GM19239 (cell line): ENCODE measurements around the gene ICAM2.
"Not testable (repeated sequence)": the region's sequence is repeated elsewhere in the genome, so short reads cannot be mapped to it uniquely, and the experiment has no call there.

Experiments used
- DNase-seq: peaks from one replicate; pipeline ENCODE4 v3.0.0; 2011; ENCODE audit warnings: low spot score; ENCODE audit not compliant: insufficient read length
- FAIRE-seq: peaks from 2 replicates; lab custom pipeline; 2011; peaks lifted over from hg19 to GRCh38; lab: Jason Lieb, UNC

Gene ICAM2

DNA sequence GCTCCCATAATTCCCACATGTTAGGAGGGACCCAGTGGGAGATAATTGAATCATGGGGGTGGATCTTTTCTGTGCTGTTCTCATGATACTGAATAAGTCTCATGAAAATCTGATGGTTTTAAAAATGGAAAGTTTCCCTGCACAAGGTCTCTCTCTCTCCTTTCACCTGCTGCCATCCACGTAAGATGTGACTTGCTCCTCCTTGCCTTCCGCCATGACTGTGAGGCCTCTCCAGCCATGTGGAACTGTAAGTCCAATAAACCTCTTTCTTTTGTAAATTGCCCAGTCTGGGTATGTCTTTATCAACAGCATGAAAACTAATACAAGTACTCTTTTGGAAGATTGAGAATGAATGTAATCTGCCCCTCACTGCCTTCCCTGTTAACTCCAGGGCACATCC lies 37.8 kb downstream of the ICAM2 start:
- not testable (repeated sequence) for FAIRE-seq

DNA sequence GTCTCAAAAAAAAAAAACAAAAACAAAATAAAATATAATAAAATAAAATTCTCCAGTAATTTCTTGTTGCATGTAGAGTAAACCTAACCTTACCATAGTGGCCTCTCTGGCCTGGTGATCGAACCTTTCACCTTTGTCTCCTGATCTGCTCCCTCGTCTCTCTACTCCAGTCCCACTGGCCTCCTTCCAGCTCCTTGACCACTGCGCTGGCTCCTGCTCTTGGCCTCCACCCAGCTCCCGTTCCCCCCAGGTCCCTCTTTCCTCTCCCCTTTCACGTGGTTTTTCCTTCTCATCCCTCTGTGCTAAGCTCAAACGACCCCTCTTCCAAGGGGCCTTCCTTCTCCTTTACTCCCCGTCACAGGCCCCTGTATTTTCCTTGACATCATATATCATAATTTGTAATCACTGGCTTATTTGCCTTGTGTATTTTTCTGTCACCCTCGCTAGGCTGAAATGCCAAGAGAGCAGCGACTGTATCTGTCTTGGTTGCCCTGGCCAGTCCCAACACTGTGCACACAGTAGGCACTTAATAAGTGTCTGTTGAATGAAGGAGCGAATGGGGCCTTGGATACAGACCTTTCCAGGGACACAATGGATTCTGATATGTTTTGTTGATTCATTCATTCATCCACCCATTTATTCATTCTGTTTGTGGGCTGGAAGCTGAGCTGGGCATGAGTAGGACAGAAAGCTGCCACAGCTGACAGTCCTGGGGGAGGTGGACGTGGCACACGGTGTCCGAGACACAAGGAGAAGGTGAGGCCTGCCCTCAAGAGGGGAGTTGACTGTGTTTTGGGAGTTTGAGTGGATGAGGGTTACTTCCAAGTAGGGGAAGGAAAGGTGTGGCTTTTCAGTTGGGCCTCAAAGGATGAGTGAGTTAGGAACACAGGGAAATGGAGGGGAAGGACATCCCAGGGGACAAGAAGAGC lies 41.9 kb downstream of the ICAM2 start:
- DNase-seq = no peak
- no peak for FAIRE-seq

More for the DNA sequence above, 37.8 kb downstream of the ICAM2 start:
- not testable (repeated sequence) for DNase-seq

DNA sequence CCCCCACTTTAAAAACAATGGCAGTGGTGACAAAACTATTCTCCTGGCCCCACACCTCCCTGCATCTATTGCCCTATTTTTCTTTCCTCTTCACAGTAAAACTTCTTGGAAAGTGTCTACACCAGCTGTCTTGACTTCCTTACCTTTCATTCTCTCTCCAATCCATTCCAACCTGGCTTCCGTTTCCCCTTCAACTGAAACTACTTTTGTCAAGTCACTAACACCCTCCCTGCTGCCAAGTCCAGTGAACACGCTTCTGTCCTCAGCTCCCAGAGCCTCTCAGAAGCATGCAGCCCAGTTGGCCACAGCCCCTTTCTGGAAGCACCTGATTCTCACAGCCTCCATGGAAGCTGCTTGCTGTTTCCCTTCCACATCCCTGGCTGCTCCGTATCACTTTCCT lies 43.7 kb downstream of the ICAM2 start:
- no peak for DNase-seq
- FAIRE-seq = no peak

DNA sequence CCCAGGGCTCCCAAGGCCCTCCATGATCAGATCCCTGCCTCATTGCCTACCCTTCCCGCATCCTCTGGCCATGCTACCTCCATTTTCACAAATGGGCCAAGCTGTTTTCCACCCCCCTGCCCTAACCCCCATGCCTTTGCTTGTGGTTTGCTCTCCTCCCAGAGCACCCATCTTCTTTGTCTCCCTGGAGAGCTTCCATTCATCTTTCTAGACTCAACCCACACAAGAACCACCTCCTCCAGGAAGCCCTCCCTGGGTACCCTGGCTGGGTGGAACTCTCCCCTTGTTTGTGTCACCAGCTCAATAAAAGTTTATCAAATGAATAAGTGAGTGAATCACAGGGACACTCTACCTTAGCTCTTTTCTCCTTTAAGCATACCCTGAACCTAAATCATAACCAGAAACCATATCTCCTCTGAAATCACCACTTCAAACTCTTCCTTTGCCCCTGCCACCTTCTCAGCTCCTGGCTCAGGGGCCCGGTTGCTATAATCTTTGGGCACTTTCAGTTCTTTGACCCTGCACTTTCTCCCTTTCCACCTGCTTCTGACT lies 44.8 kb downstream of the ICAM2 start:
- no peak for DNase-seq
- no peak for FAIRE-seq

DNA sequence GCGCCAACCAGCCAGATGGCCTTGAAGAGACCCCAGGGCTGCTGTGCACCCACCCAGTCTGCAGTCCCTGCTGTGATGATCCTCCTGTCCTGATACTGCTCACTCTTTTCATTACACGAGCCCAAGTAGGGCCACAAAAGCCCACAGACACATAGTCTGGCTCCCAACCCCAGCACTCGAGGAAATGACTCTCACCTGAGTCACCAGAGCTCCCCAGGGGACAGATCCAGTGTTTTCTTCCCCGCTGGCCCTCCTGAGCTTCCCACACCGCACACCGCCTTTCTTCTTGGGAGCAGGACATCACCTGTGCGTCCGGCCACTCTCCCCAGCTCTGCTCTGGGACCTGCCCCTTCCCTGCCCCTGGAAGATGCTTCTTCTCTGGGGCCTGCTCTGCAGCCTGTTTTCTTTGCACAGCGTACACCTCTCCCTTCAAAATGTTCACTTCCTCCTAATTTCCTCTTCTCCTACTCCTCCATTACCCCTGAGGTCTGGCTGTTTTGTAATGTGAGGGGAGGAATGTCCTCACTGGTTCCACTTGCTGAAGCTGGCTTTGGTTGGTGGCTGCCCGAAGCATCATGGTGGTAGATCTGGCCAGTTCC lies 45.7 kb downstream of the ICAM2 start:
- DNase-seq = no peak
- no peak for FAIRE-seq

DNA sequence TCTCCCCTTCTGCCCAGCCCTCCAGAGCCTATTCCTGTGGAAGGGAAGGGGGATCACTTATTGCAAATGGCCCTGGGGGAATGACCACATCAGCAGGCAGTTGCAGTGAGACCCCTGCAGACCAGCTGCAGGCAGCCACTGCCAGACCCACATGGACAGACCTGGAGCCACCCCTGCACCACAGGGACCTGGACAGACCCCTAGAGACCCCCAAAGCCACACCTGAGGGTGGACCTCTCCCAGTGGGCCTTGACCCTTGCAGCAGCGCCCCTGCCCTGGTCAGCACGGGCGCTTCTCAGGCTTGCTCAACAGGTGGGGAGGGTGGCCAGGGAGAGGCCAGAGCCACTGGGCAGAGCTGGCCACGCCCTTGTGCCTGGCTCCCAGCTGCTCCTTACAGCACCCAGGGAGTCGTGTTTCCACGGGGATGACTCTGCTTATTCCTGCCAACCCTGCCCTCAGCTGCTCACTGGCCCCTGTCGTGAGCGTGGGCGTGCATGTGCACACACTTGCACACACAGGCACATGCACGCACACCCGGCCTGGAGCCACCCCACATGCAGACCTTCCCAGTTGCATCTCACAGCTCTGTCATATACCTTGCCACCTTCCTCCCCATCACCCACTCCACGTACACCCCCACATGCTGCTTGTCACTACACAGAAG lies 46.4 kb downstream of the ICAM2 start:
- FAIRE-seq = no peak
- no peak for DNase-seq

DNA sequence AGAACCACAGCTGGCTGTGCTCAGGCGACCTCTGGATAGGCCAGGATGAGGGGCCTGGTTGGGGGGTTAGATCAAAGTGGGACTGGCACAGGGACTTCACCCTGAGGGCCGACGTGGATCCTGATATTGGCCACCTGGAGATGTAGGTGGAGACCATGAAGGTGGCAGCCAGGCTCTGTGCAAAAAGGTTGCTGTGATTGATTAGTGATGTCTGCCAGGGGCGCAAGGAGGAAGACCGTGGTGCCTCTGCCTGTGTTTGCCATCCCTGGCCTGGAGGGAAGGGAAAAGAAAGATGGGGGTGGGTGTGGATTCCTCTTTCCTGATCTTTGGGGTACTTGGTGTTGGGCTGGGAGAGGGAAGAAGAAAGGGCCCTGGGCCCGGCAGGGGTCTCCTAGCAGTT lies 47.2 kb downstream of the ICAM2 start:
- FAIRE-seq = no peak
- DNase-seq = no peak

DNA sequence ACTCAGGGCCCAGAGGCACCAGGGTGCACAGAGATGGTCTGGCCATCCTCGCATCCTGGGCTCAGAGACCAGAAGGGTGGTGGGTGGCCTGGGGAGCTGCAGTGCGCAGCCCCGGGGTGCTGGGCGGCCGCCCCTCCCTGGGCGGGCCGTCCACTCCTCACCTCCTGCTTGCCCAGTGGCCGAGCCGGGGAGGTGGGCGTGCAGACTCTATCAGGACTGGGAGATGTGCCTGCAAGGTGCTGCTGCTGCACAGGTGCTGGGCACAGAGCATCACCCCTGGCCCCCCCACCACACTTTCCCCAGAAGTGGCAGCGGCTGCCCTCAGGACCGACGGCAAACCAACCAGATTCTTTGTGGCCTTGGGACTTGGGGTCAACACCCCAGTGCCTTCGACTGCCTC lies 47.6 kb downstream of the ICAM2 start, which contains the start of gene SCN4A:
Gene SCN4A, minus strand, starts transcription at position 123 of the 400 bp plus-strand sequence. Its CDS starts 77 bp downstream, at position 46.
- FAIRE-seq (no peak), DNase-seq (no peak)

DNA sequence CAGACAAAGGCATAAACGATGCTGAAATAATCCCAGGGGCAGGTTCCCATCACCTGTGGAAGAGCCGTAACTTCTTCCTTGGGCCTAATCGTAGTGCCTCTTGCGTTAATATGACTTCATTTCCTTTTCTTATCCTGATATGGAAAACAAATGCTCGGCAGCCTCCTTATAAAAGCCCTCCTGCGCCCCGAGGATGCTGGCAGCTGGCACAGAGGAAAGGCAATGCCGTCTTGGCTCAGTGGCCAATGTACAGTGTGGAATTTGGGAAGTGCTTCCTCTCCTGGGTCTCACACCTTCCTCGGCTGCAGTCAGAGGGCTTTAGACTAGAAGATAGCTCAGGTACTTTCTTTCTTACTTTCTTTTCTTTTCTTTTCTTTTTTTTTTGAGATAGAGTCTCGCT lies 51.2 kb downstream of the ICAM2 start:
- no peak for FAIRE-seq

DNA sequence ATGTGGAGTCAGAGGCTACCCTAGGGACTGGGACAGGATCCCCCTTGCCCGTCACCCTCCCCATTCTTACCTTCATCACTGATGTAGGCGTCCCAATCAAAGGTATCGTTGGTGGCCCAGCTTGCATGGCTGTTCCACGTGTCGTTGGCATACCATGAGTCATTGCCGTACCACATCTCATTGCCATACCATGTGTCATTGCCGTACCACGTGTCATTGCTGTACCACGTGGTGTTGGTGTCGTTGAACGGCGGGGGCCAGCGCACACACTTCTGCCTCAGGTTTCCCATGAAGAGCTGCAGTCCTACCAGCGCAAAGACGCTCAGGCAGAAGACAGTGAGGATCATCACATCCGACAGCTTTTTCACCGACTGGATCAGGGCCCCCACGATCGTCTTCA lies 52.5 kb downstream of the ICAM2 start:
- FAIRE-seq = no peak
- DNase-seq = no peak

More for the DNA sequence above, 51.2 kb downstream of the ICAM2 start:
- no peak for DNase-seq

DNA sequence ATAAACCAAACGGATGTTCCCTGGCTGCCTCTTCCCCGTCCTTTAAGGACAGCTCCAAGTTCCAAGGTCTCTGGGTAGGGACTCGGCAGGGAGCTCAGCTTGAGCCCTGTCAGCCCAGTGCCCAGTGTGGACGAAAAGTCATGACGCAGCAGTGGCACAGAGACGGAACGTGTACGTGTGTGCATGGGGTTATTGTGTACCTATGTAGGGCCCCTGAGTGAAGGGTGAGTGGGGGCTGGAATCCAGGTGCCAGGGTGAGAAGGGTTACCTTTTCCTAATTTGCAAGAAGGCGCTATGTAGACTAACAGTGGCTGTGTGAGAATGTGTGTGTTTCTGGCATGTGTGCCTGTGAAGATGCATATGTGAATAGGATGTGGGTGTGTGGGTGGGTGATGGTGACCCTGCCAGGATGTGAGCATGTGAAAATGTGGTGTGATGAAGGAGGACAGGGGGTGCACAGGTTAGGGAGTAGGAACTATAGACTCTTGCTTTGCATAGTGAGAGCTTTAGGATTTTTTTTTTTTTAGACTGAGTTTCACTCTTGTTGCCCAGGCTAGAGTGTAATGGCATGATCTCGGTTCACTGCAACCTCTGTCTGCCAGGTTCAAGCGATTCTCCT lies 53.7 kb downstream of the ICAM2 start:
- DNase-seq = peak; percentile 40
- FAIRE-seq = no peak

DNA sequence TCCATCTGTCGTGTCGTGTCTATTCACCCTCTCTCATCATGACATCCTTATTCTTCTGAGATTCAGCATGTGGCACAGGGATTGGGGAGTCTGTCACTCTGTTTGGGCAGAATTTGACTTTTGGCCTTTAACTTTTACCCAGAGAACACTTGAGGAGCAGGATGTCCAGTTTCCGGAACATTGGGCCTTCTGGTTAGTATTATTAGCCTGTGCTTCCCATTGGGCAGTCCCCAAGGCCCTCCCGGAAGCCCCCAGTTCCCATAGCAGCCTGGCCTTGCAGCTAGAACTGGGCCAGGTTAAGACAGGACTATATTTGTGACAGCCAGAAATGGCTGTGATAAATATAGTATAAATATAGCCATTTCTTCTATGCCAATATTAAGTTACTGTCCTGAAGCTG lies 57.3 kb downstream of the ICAM2 start:
- no peak for FAIRE-seq
- no peak for DNase-seq

DNA sequence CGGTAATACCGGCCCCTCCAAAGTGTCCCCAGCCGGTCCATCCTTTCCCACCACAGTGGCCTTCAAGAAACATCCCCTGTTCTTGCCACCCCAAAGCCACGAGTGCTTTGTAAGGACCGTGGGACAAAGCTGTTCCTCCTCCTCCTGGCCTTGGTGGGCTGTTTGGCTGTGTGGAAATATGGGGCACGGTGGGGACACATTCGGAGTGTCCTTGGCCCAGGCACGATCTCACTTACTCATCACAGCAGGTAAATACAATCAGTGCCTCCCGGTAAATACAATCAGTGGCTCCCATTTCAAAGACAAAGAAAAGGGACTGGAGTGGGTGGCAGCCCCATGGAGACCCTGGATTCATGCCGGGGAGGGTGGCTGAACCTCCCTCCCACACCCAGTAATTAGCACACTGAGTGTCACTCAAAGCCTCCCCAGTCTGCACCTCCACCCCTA lies 58.1 kb downstream of the ICAM2 start:
- DNase-seq = no peak
- no peak for FAIRE-seq

DNA sequence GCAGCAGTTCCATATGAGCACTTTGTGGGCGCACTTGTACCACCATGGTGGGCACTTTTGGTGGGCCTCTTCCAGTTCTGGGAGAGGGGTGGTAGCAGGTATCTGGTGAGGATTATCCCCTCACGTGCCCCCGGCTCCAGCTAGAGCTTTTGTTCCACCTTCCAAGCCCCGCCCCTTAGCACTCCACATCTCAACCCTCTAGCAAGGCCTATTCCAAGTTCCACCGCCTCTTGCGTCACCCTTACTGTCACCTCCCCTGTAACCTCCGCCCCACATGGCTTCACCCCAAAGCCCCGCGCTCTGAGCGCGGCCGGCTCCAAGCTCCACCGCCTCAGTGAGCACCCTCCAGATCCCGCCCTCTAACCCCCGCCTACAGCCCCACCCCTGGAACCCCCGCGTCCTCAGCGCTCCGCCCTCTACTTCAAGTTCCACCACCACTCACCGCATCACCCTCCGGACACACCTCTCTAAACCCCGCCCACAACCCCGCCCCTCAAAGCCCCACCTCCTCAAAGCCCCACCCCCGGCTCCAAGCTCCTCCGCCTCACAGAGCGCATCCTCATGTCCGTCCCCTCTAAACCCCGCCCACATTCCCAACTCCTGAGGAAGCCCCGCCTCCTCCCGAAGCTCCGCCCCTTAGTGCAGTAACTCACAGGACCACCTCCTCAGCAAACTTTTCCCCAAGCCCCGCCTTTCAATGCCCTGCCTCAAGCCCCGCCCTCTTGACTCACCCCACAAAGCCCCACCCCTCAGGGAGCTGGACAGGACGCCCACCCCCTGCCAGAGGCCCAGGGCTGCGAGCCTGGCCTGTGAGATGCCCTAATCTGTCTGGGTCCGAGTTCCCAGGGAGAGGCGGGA lies 58.8 kb downstream of the ICAM2 start:
- DNase-seq = peak; percentile 52

DNA sequence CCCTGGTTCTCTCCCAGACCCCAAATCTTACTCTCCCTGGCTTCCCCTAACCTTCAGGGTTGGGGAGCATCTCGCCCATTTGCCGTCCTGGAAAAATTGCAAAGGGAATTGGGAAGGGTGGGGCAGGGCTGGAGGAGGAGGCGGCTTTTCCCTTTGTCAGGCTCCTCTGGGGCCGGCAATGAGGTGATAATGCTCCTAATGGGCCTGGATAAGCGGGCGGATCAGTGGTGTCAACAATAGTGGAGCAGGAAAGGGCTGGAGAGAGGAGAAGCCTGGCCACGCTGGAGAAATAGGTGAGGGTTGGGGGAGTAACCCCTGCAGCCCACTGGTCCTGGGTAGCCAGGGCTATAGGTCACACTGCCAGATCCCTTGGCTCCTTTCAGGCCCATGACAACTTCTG lies 60.0 kb downstream of the ICAM2 start:
- FAIRE-seq = no peak
- no peak for DNase-seq

More for the DNA sequence above, 58.8 kb downstream of the ICAM2 start:
- FAIRE-seq = peak; percentile 37

DNA sequence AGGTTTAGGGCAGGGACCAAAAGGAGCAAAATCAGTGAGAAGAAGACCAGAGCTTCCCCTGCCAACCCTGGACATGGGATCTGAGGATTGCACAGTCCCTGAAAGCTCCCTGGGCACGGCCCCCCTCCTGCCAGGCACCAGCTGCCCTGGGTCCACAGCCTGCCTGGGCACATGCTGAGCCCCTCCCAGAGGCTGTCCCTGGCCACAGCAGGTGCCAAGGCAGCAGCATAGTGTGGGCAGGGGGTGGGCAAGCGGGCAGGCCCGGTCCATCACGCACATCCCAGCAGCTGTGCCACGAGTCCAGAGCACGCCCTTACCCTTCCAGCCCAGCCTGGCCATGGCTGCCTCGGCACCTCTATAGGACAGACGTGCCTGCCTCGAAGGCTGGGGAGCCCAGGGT lies 60.4 kb downstream of the ICAM2 start:
- FAIRE-seq (no peak), DNase-seq (no peak)

DNA sequence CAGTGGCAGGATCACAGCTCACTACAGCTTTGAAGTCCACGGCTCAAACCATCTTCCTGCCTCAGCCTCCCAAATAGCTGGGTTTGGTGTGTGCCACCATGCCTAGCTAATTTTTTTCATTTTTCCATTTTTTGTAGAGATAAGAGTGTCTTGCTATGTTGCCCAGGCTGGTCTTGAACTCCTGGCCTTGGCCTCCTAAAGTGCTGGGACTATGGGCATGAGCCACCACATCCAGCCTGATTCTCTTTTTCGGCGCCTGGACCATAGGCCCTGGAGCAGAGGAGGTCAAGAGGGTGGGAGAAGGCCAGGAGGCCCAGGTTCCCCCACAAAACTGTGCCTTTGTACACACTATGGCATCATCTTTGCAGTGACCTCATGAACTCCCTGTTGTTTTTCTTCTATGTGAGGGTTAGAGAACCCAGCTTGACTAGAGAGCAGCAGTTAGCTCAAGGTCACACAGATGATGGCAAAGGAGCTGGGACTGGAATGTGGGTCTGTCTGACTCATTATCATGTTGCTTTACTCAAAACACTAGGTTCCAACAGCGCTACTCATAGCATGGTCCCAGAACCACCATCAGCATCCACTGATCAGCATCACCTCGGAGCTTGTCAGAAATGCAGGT lies 64.0 kb downstream of the ICAM2 start:
- FAIRE-seq = no peak

DNA sequence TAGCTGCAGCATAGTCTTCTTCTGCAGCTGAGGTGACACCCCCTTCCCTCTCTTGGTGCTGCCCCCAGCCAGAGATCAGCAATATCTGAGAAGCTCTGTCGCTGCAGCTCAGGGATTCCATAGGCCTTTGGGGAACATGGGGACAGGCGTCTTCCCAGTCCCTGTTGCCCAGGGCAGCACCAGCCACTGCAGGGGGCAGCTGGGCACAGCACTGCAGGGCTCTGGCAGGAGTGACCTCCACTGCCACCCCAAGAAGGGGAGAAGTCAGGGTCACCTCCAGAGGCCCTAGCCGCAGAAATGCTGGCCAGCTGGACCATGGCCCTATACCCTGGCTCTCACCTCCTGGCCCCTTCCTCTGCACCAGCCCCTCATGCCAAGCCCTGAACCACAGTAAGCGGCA lies 64.6 kb downstream of the ICAM2 start:
- DNase-seq (no peak), FAIRE-seq (no peak)

More for the DNA sequence above, 64.0 kb downstream of the ICAM2 start:
- no peak for DNase-seq

DNA sequence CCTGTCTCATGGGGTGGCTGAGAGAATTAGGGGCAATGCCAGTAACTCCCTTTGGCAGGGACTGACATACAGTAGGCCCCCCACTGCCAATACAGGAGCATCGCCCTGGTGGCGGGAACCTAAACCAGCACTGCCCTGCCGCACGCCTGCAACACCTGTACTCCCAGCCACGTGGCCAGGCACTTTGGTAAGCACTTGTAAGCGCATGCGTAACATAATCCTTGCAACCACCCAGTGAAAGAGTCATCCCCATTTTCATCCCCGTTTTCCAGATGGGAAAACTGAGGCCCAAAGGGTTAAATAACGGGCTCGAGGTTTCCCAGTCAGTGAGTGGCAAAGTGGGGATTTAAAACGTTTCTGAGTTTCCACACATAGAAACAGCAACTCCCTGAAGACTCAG lies 65.2 kb downstream of the ICAM2 start:
- no peak for FAIRE-seq
- DNase-seq = no peak
